ENCODE data around the gene RNGTT.

Gene RNGTT

DNA sequence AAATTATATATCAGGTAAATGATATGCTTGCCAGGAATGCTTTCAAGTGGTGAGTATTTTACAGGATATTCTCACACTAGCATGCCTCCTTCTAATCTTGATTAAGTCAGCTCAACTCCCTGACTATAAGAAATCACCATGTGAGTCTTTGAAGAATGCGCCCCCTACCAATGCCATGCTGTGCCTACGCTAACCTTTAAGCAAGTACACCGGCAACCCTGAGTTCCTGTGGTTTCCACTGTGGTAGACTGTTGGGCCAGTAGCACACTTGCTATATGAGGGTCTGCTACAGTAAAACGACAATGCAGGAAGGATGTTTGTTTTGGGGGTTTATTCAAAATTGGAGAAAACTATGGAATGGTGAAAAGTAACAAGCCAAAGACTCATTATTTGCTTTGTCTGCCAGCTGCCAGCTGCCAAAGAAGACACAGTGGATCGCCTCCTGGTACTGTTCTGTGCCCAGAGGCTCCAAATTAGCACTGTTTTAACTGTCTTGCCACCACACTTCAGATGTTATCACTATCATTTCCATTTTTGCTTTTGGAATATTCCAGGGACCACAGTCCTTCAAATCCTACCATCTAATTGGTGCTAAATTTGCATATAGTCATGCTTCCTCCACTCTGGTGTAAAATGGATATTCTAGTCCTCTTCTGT is 333.5 kb downstream of the RNGTT start:
- no peak overlapping the region for H3K4me3 ChIP-seq (ENCODE audit: control insufficient read depth, low read depth, low read length)
- no peak for DNase-seq (ENCODE audit: low read depth)

DNA sequence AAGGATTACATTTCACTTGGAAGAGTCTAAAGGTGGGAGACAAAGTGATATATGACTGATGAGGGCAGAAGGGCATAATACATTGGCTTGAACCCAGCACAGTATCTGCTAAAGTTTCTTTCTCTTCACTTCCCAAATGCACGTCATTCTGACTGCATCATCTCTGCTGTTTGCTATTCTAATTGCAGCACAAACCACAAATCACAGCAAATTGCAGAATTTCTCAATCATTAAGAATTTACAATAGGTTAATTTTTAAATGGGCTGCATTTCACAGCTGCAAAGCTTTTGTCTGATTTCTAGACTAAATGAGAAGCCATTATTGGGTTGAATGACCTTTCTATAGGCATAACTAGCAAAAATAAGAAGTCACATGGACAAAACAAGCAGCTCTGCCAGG is 337.0 kb downstream of the RNGTT start:
- TF ChIP-seq, protein P1, sequence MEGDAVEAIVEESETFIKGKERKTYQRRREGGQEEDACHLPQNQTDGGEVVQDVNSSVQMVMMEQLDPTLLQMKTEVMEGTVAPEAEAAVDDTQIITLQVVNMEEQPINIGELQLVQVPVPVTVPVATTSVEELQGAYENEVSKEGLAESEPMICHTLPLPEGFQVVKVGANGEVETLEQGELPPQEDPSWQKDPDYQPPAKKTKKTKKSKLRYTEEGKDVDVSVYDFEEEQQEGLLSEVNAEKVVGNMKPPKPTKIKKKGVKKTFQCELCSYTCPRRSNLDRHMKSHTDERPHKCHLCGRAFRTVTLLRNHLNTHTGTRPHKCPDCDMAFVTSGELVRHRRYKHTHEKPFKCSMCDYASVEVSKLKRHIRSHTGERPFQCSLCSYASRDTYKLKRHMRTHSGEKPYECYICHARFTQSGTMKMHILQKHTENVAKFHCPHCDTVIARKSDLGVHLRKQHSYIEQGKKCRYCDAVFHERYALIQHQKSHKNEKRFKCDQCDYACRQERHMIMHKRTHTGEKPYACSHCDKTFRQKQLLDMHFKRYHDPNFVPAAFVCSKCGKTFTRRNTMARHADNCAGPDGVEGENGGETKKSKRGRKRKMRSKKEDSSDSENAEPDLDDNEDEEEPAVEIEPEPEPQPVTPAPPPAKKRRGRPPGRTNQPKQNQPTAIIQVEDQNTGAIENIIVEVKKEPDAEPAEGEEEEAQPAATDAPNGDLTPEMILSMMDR (IDR thresholded peaks at IDR 0.05; ENCODE audit: control insufficient read depth, insufficient read depth, low read depth, low read length, missing control alignments), result no peak
- H3K4me3 ChIP-seq (ENCODE audit: control insufficient read depth, low read depth, low read length), result no peak overlapping the region
- no peak for DNase-seq (ENCODE audit: low read depth)

More for the DNA sequence above, 333.5 kb downstream of the RNGTT start:
- TF ChIP-seq, protein P1 (IDR thresholded peaks at IDR 0.05; ENCODE audit: control insufficient read depth, insufficient read depth, low read depth, low read length, missing control alignments), result no peak

DNA sequence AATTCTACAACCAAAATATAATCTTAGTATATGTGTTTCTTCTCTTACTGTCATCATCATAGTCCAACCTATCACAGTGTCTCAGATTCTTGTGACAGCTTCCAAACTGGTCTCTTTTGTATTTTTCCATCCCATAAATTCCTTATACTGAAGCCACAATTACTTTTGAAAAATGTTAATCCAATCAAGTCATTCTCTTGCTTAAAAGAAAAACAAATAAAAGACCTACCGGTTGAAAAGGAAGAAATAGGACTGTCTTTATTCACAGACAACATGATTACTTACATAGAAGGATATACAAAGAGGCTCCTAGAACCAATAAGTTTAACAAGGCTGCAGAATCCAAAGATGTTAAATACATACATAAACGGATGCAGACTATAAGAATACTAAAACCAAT is 339.9 kb downstream of the RNGTT start:
- no peak for DNase-seq (ENCODE audit: low read depth)
- TF ChIP-seq, protein P1 (IDR thresholded peaks at IDR 0.05; ENCODE audit: control insufficient read depth, insufficient read depth, low read depth, low read length, missing control alignments), result no peak
- H3K4me3 ChIP-seq (ENCODE audit: control insufficient read depth, low read depth, low read length), result no peak overlapping the region

DNA sequence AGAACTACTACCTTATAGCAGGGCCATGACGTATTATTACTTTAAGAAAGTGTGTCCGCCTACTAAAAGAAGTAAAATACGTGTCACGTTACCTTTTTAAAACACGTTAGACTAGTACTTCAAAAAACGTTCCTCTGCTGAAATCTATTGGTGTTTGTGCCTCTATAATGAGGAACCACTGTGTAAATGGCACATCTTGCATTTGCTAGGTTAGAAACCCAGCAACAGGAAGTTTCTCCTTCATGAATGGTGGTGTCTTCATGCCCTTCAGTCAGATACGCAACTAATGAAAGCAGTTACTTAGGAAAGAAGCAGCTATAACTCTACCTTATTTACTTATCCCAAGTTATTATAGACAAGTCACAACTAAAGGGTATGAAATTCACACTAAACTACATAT is 343.5 kb downstream of the RNGTT start:
- DNase-seq (ENCODE audit: low read depth), result no peak
- no peak overlapping the region for H3K4me3 ChIP-seq (ENCODE audit: control insufficient read depth, low read depth, low read length)
- TF ChIP-seq, protein P1 (IDR thresholded peaks at IDR 0.05; ENCODE audit: control insufficient read depth, insufficient read depth, low read depth, low read length, missing control alignments), result no peak

DNA sequence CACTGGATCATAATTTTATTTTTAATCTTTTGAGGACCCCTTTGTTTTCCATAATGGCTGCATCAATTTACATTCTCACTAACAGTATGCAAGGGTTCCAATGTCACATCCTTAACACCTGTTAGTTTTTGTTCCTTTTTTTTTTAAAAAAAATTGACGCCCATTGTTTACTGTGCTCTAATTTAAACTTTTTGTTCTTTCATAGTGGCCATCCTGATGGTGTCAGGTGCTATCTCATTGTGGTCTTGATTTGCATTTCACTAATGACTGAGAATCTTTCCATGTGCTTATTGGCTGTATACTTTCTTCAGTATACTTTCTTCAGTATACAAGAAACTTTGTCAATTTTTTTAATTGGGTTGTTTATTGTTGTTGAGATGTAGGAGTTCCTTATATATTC is 347.0 kb downstream of the RNGTT start:
- no peak overlapping the region for H3K4me3 ChIP-seq (ENCODE audit: control insufficient read depth, low read depth, low read length)
- DNase-seq (ENCODE audit: low read depth), result no peak
- TF ChIP-seq, protein P1 (IDR thresholded peaks at IDR 0.05; ENCODE audit: control insufficient read depth, insufficient read depth, low read depth, low read length, missing control alignments), result no peak

DNA sequence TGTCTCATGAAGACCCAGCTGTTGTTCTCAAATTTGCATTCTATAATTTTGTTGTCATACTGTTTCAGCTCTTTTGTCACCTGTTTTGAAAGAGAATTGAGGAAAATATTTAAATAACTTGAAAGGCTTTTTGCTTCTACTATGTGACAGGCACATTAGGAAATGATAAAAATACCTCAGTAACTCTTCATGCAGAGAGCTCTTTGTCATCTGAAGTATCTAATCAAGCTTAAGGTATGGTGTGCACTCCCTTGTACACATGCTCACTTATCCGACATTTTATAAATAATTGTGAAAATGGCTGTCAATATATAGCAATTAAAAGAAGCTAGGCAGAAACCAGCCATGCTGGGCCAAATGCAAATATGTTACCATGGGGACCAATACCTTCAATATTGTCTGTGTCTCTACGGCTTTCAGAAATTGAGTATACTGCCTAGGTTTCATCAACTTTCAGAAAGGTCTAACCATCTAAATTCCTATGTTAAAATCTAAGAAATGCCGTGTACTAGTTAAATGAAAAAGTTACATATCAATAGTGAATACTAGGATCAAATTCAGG is 349.0 kb downstream of the RNGTT start:
- no peak overlapping the region for H3K4me3 ChIP-seq (ENCODE audit: control insufficient read depth, low read depth, low read length)
- TF ChIP-seq, protein P1 (IDR thresholded peaks at IDR 0.05; ENCODE audit: control insufficient read depth, insufficient read depth, low read depth, low read length, missing control alignments), result no peak
- DNase-seq (ENCODE audit: low read depth), result no peak
